Measurements from ENCODE around the gene EML5.

- TF ChIP-seq POLR2A (IDR thresholded peaks at IDR 0.05) (no peak), EP300 (IDR thresholded peaks at IDR 0.05) (no peak)
These were observed 123.4 kb downstream of the EML5 start for GRCh38 chr14:88669346-88669745.

Data from sigmoid colon (tissue), 4 donors.